GM18951 (cell line): ENCODE results near the gene EPS8.

Experiments used
- POLR2A ChIP-seq: IDR thresholded peaks from 4 replicates; pipeline ENCODE4 v1.6.1; 2011; ENCODE audit warnings: mild to moderate bottlenecking; ENCODE audit not compliant: insufficient read length, insufficient read depth; ENCODE audit errors: extremely low read depth
- in situ Hi-C: fragments of 300-500 bp; cut with MboI; formaldehyde crosslinking; loops from one replicate; pipeline ENCODE4 v1.12.0; 2022; ENCODE audit warnings: low sequenced_read_pairs, mixed read lengths, inconsistent platforms; ENCODE audit not compliant: unreplicated experiment

The EPS8 gene

DNA sequence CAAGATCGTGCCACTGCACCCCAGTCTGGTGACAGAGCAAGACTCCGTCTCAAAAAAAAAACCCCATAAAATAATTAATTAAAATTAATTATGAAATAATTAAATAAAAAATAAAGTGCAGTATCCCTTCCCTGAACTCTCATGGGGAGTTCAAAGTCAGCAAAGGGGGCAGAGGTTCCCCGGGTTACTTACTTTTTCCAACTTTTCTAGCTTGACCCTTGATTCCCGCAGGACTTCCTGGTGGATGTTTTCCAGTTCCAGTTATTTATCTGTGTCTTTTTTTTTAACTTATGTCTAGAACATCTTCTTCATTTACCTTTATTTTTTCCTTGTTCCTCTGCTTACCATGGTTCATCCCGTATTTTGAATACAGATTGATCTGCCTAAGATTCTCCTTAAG, 197.4 kb downstream of the EPS8 start:
- no peak for TF ChIP-seq POLR2A
- in situ Hi-C loops, result no loop called here

DNA sequence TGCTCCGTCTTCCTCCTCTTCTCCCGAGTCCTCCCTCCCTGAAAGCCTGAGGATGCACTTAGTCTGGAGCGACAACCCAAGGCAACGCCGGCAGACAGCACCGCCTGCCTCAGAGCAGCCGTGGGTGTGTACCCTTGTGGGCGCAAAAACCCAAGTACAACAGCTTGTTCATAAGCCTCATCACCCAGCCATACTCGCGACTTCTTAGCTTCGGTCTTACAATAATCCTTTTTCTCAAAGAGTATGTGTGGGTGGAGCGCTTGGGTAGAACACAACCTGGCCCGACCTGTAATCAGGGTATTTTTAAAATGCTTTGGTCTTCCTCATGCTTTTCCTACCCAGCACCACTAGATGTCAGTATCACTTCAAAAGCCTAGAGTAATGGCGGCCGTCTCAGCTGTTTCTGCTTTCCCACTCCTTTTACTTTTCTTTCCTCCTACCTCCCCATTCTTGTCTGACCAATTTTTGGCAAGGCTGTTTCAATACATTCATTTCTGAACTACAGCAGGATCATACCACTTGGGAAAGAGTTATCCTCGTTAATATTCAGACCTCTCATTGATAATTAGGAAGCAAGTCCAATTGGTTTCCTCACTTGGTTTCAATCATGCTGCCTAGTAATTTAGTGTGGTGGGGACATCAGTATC, 198.9 kb downstream of the EPS8 start:
- in situ Hi-C loops, result no loop called here
- TF ChIP-seq POLR2A, result no peak

DNA sequence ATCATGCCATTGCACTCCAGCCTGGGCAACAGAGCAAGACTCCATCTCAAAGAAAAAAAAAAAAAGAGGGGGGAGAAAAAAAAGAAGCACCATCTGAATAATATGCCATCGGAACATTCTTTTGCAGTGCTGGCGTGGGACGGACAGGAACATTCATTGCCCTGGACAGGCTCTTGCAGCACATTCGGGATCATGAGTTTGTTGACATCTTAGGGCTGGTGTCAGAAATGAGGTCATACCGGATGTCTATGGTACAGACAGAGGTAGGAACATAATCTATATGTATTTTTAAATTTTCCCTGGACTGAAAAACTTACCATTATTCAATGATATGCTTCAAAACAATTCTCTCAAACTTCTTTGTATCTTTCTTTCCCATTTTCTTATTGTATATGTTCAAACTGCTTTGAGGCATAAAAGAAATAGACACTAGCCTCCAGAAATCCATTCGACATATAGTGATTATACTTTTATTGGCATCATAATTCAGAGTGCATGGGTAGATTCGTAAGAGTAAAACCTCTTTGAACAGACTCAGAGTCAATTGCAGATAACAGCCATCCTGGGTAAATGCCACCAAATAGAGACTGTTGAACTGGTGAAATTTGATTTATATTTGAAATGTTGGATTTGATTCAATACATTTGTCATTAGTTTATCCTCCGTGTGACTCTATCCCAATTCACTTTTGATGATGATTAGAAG, 199.7 kb downstream of the EPS8 start:
- in situ Hi-C loops, result loop anchor here (5.0 kb wide), 2 partner anchors 57 to 263 kb away; no protein-coding TSS in a partner anchor
- TF ChIP-seq POLR2A, result no peak

DNA sequence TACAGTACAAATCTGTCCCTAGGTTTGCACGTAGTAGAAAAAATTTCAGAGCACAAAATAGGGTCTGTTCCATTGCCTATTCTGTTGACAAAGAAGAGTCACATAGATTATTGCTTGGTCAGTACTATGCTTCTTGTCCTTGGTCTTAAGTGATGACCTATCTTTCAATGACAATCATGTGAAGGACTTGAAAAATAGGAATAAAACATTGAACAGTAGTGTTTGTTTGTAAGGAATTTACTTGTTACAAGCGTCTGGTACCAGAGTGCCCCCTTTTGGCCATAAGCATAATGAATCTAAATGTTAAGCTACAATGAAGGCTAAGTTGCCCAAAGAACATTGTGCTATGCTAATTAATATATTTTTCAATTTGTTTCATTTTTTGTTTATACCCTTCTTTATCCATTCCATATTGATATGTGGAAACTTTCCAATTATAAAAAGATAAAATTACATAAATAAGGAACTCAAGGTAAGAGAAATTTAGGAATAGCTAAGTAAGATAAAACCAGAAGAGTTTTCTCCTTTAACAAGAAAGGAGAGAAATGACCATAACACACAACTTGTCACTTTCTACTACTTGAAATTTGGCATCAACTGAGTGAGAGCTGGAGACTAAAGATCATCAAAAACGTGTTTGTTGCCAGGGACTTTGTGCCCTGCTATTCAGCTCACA, 204.7 kb downstream of the EPS8 start:
- TF ChIP-seq POLR2A, result no peak
- in situ Hi-C loops, result loop anchor here (5.0 kb wide), 2 partner anchors 52 to 268 kb away; no protein-coding TSS in a partner anchor

DNA sequence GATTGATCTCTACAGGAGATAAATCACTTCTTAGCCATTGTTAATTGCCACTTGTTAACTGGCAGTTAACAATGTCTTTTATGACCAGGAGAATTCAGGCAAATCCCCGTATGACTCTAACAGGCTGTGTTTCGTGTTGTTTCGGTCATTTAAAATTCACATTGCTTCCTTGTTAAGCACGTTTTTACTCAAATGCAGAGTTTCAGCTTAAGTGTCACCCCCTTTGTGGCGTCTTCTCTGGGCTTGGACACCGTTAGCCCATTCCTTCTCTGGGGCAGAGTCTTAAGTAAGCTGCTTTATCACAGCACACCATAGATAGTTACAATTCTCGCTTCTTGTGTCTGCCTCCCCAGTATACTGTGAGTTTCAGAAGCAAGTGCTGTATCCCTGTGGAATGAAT, 205.4 kb downstream of the EPS8 start:
- in situ Hi-C loops, result no loop called here
- TF ChIP-seq POLR2A, result no peak

DNA sequence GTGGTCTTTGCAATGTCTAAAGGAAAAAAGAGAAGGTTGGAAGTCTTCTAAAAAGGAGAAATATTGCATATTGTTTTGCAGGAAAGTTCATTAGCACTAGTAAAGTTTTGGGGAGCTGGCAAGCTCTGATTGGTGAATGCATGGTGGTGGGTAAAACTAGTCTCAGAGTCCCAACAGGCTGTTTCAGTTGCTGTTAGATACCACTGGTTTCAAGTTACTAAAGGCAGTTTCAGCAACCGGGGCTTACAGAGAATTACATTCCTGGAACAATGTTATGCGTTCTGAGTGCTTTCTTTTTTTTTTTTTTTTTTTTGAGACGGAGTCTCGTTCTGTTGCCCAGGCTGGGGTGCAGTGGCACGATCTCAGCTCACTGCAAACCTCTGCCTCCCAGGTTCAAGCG, 208.2 kb downstream of the EPS8 start:
- no peak for TF ChIP-seq POLR2A
- in situ Hi-C loops, result no loop called here

DNA sequence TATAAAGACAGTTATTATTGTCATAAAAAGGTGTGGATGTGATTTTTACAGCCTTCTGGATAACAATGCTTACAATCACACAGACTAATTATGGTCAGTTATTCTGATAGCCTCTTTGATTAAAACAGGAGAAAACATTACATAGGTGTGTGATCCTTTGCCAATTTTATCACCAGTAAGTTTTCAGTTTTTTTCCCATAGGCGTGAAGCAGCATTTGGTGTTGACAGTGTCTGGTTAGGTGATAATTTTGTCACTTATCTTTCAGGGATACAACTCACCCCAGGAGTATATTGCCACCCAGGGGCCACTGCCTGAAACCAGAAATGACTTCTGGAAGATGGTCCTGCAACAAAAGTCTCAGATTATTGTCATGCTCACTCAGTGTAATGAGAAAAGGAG, 208.8 kb downstream of the EPS8 start:
- in situ Hi-C loops, result no loop called here
- TF ChIP-seq POLR2A, result no peak

DNA sequence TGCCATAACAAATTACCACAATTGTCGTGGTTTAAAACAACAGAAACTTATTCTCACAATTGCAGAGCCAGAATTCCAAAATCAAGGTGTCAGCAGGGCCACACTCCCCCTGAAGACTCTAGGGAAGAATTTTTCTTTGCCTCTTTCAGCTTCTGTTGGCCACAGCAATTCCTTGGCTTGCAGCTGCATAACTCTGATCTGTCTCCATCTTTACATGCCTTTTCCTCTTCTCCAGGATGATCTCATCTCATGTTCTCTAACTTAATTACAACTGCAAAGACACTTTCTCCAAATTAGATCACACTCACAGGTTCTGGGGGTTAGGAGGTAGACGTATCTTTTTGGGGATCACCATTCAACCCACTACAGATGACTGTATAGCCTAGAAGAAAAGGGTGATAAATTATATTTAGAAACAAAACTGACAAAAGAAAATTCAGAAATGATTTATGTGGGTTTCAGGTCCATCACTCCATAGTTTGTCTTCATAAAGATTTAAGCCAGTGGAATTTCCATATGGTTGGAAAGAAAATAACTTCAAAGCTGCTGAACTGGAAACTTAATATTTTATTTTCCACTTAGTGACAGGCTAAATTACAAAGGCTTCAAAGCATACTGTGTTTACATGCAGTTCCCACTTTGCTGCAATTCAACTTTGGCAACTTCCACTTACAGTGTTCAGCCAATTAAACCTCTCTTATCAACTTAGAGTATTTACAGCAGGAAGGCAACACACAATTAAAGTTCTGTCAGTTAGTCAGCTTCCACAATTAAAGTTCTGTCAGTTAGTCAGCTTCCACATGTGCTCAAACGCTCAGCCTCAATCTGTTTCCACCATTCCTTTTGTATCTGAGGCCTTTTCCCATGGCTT, 213.3 kb downstream of the EPS8 start:
- in situ Hi-C loops, result no loop called here

DNA sequence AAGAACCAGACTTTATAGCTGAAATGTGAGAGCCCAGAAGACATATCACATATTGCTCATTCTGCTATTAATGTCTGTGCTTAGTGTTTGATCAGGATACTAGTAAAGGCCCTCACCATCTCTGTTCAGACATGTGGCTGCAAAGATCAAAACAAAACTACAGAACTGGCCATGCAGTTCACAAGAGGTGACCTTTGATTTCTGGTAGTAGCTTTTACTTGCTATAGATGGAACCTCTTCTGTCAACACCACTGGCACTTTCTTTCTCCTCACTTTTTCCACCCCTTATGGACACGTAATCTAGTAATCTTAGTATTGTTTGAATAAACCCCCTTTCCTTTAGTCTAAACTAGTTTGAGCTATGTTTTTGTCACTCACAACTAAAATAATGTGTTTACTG, 214.8 kb downstream of the EPS8 start:
- in situ Hi-C loops, result no loop called here
- TF ChIP-seq POLR2A, result no peak

More for the DNA sequence above, 213.3 kb downstream of the EPS8 start:
- no peak for TF ChIP-seq POLR2A
